Measurements from ENCODE around the gene HPCAL4. TPM values are rescaled to one million over a fixed set of nuclear protein-coding genes. Genes with fewer than 3 reads are reported as not detected.

HPCAL4 gene
- total and polyA plus RNA-seq, 10 of the 15 experiments (the other 5 are each of a cell fraction or from before 2014, with no cell fraction given) = 0.05 to 0.18 (median 0.06) TPM; not detected in 5

GRCh38 chr1:39657402-39657801, 33.8 kb downstream of the HPCAL4 start:
- intact Hi-C loops (cut with micrococcal nuclease; ENCODE audit: unreplicated experiment) (loop anchor here (10.0 kb wide), 1 partner anchor 553 kb away; no protein-coding TSS in a partner anchor), in situ Hi-C loops (cut with MboI) (no loop called here)
- 31% methylated on average over 3 of the region's 3 CpGs for WGBS (ENCODE audit: insufficient coverage, insufficient replicate concordance, low lambda C conversion rate, missing lambda C conversion rate)
- BruUV-seq (replicated peaks) = no TSS peak
- Histone ChIP-seq H3K27ac (ENCODE audit: control insufficient read depth, insufficient read depth) (no peak overlapping the region), H3K4me1 (ENCODE audit: control insufficient read depth, insufficient read depth, low read length) (peaks cover 3% of the 10 kb centered on the region; the same call in 1 of the 2 replicates), H3K36me3 (ENCODE audit: control insufficient read depth in 2 of 2, insufficient read depth in 2 of 2, low read length in 1 of 2) (no peaks in the 10 kb centered on the region), H3K4me2 (ENCODE audit: control insufficient read depth, insufficient read depth) (no peak overlapping the region), H3K9ac (ENCODE audit: control insufficient read depth, insufficient read depth, low read length) (no peak overlapping the region), H3K9me3 (replicated peaks; ENCODE audit: control insufficient read depth, insufficient read depth, low read length) (no peaks in the 10 kb centered on the region), H4K20me1 (ENCODE audit: control insufficient read depth, insufficient read depth) (no peaks in the 10 kb centered on the region), H2AFZ (ENCODE audit: control insufficient read depth, low read depth, low read length) (peak overlapping the region; percentile 89; the same call in 1 of the 2 replicates), H3K79me2 (ENCODE audit: control insufficient read depth, insufficient read depth, low read length) (no peaks in the 10 kb centered on the region), H3K4me3 (no peak overlapping the region), H3K27me3 (replicated peaks in 1 of 2; ENCODE audit: control insufficient read depth in 2 of 2, insufficient read depth in 2 of 2, low read length in 1 of 2) (no peaks in the 10 kb centered on the region; a peak in 1 of 4 replicates)
- RAD21 ChIA-PET (ENCODE audit: unreplicated experiment) = interaction anchor here (0.9 to 4.4 kb wide), 5 partner anchors 10 to 61 kb away, joined by 3 to 49 read pairs (median 5); partner anchors contain the start of gene NT5C1A
- ATAC-seq (no peak), DNase-seq (ENCODE audit: low read depth, low spot score) (no peak), FAIRE-seq (no peak)
- CTCF ChIA-PET = interaction anchor here (0.5 to 11.1 kb wide), 33 partner anchors 8 to 559 kb away, joined by 3 to 312 read pairs (median 5); partner anchors contain the start of genes NT5C1A and PABPC4
- no peak for TF ChIP-seq SRF (IDR thresholded peaks at IDR 0.05; ENCODE audit: low read depth in 2 of 2, low read length in 2 of 2)
- TF ChIP-seq WRNIP1 (IDR thresholded peaks at IDR 0.05; ENCODE audit: borderline replicate concordance, low read depth, low read length) = no peak
- TF ChIP-seq KLF5 (IDR thresholded peaks at IDR 0.05; ENCODE audit: partially characterized antibody) = no peak
- TF ChIP-seq POLR2A (IDR thresholded peaks at IDR 0.05; ENCODE audit: low read depth, low read length) = no peak
- no peak for TF ChIP-seq TAF1 (IDR thresholded peaks at IDR 0.05; ENCODE audit: borderline replicate concordance, low read depth, low read length)
- TF ChIP-seq SIX5 (IDR thresholded peaks at IDR 0.05; ENCODE audit: low read depth, low read length, severe bottlenecking) = no peak
- no peak for TF ChIP-seq RCOR1 (conservative IDR thresholded peaks at IDR 0.05; ENCODE audit: low read depth, low read length)
- SMC1A ChIA-PET (ENCODE audit: uncharacterized antibody, unreplicated experiment) = interaction anchor here (0.9 to 3.5 kb wide), 10 partner anchors 13 to 559 kb away, joined by 3 to 35 read pairs (median 4); no protein-coding TSS in a partner anchor
- POLR2A ChIA-PET = interaction anchor here (0.7 to 1.4 kb wide), 2 partner anchors 51 to 56 kb away, joined by 3 to 4 read pairs; no protein-coding TSS in a partner anchor

GRCh38 chr1:39656391-39656790, 34.8 kb downstream of the HPCAL4 start:
- Histone ChIP-seq H3K4me1 (ENCODE audit: control insufficient read depth, insufficient read depth, low read length) (peaks cover 3% of the 10 kb centered on the region; the same call in 1 of the 2 replicates), H3K79me2 (ENCODE audit: control insufficient read depth, insufficient read depth, low read length) (no peaks in the 10 kb centered on the region), H3K36me3 (ENCODE audit: control insufficient read depth in 2 of 2, insufficient read depth in 2 of 2, low read length in 1 of 2) (no peaks in the 10 kb centered on the region), H3K4me3 (no peak overlapping the region), H3K27ac (ENCODE audit: control insufficient read depth, insufficient read depth) (no peak overlapping the region), H2AFZ (ENCODE audit: control insufficient read depth, low read depth, low read length) (no peak overlapping the region), H3K9me3 (replicated peaks; ENCODE audit: control insufficient read depth, insufficient read depth, low read length) (no peaks in the 10 kb centered on the region), H3K27me3 (replicated peaks in 1 of 2; ENCODE audit: control insufficient read depth in 2 of 2, insufficient read depth in 2 of 2, low read length in 1 of 2) (no peaks in the 10 kb centered on the region; a peak in 1 of 4 replicates), H4K20me1 (ENCODE audit: control insufficient read depth, insufficient read depth) (no peaks in the 10 kb centered on the region), H3K9ac (ENCODE audit: control insufficient read depth, insufficient read depth, low read length) (no peak overlapping the region), H3K4me2 (ENCODE audit: control insufficient read depth, insufficient read depth) (no peak overlapping the region)
- ATAC-seq (no peak), FAIRE-seq (no peak), DNase-seq (ENCODE audit: low read depth, low spot score) (no peak)
- in situ Hi-C loops (cut with MboI) (no loop called here), intact Hi-C loops (cut with micrococcal nuclease; ENCODE audit: unreplicated experiment) (loop anchor here (10.0 kb wide), 1 partner anchor 552 kb away; no protein-coding TSS in a partner anchor)
- BruUV-seq (replicated peaks) = no TSS peak
- 41% methylated on average over 2 of the region's 2 CpGs for WGBS (ENCODE audit: insufficient coverage, insufficient replicate concordance, low lambda C conversion rate, missing lambda C conversion rate)
- RAD21 ChIA-PET (ENCODE audit: unreplicated experiment) = interaction anchor here (4.4 kb wide), 1 partner anchor 49 kb away, joined by 49 read pairs; no protein-coding TSS in a partner anchor
- POLR2A ChIA-PET = no interaction called here
- CTCF ChIA-PET = interaction anchor here (0.6 to 11.1 kb wide), 7 partner anchors 15 to 558 kb away, joined by 3 to 312 read pairs (median 14); partner anchors contain the start of gene NT5C1A
- SMC1A ChIA-PET (ENCODE audit: uncharacterized antibody, unreplicated experiment) = no interaction called here
- no peak for TF ChIP-seq TARDBP (IDR thresholded peaks at IDR 0.05; ENCODE audit: borderline replicate concordance)
- no peak for TF ChIP-seq ZNF592 (IDR thresholded peaks at IDR 0.05)
- no peak for TF ChIP-seq SP1 (IDR thresholded peaks at IDR 0.05; ENCODE audit: low read depth, low read length)
- TF ChIP-seq ETV6 (conservative IDR thresholded peaks at IDR 0.05 in 1 of 2, IDR thresholded peaks at IDR 0.05 in 1 of 2; ENCODE audit: borderline replicate concordance in 1 of 2, low read depth in 1 of 2) = no peak
- TF ChIP-seq POLR2A (IDR thresholded peaks at IDR 0.05; ENCODE audit: low read depth, low read length) = no peak

Data from GM12878 (cell line).